Measurements from ENCODE around the gene ARHGEF28.

ARHGEF28 gene

GRCh38 chr5:73625944-73626811 is at the start of gene ARHGEF28:
TSS of gene ARHGEF28 (plus strand) at chr5:73626196. CDS start at chr5:73684852, 58,656 bp downstream.
- peak; percentile 68 for DNase-seq

- no peak for DNase-seq
These were observed 43.5 kb upstream of the ARHGEF28 start for GRCh38 chr5:73582285-73583145.

GRCh38 chr5:73587923-73588322 is 38.1 kb upstream of the ARHGEF28 start:
- DNase-seq = no peak

GRCh38 chr5:73591102-73591695 is 34.8 kb upstream of the ARHGEF28 start:
- DNase-seq = peak; percentile 68

GRCh38 chr5:73591698-73592501 is 34.1 kb upstream of the ARHGEF28 start:
- DNase-seq = peak; percentile 34

GRCh38 chr5:73592551-73592950 is 33.4 kb upstream of the ARHGEF28 start:
- no peak for DNase-seq

- DNase-seq = peak; percentile 25
These were observed 29.2 kb upstream of the ARHGEF28 start for GRCh38 chr5:73596705-73597328.

GRCh38 chr5:73599380-73599779 is 26.6 kb upstream of the ARHGEF28 start:
- DNase-seq = no peak

GRCh38 chr5:73603998-73604397 is 22.0 kb upstream of the ARHGEF28 start:
- DNase-seq = no peak

GRCh38 chr5:73605223-73606087 is 20.5 kb upstream of the ARHGEF28 start:
- DNase-seq = no peak

GRCh38 chr5:73606206-73606753 is 19.7 kb upstream of the ARHGEF28 start:
- no peak for DNase-seq

GRCh38 chr5:73607228-73607627 is 18.8 kb upstream of the ARHGEF28 start:
- no peak for DNase-seq

GRCh38 chr5:73612799-73613198 is 13.2 kb upstream of the ARHGEF28 start:
- no peak for DNase-seq

GRCh38 chr5:73615085-73615484 is 10.9 kb upstream of the ARHGEF28 start:
- no peak for DNase-seq

- no peak for DNase-seq
These were observed 10.0 kb upstream of the ARHGEF28 start for GRCh38 chr5:73615947-73616346.

- no peak for DNase-seq
These were observed 8.3 kb upstream of the ARHGEF28 start for GRCh38 chr5:73617510-73618279.

- DNase-seq = no peak
These were observed 6.2 kb upstream of the ARHGEF28 start for GRCh38 chr5:73619606-73620333.

GRCh38 chr5:73620334-73620687 is 5.7 kb upstream of the ARHGEF28 start:
- no peak for DNase-seq

- DNase-seq = no peak
These were observed 2.9 kb upstream of the ARHGEF28 start for GRCh38 chr5:73623060-73623459.
